HCT116 (cell line): ENCODE results near the gene TFIP11. TPM values are rescaled to one million over a fixed set of nuclear protein-coding genes. Genes with fewer than 3 reads are reported as not detected.

Experiments
- ATAC-seq: fragments of 200-7000 bp; cut with Tn5 transposase; 2 replicates; pipeline ENCODE4 v1.9.1; 2020; ENCODE audit warnings: mild to moderate bottlenecking, moderate library complexity
- BruUV-seq: library from RNA; stranded (reverse); fragments of 400-500 nt; replicated peaks from 2 replicates; lab custom pipeline; 2021; lab: Mats Ljungman, UMichigan
- CTCF ChIA-PET: fragments of 300-600 bp; sonication (Branson Sonifier 250); formaldehyde crosslinking; loops from one replicate; lab custom pipeline; 2021; ENCODE audit warnings: antibody characterized with exemption; lab: Charles Lee
- POLR2A ChIA-PET: fragments of 300-600, 350-600 bp; sonication (Branson Sonifier 250); formaldehyde crosslinking; loops from one replicate; lab custom pipeline; 2021; ENCODE audit warnings: antibody characterized with exemption; lab: Charles Lee
- RAD21 ChIA-PET, 2 experiments: fragments of 300-600 bp; sonication (Branson Sonifier 250); formaldehyde crosslinking; loops; one replicate each; lab custom pipeline; 2023; ENCODE audit warnings: low total read pairs in 2 of 2; ENCODE audit not compliant: uncharacterized antibody in 2 of 2, unreplicated experiment in 2 of 2, low non-redundant PET in 1 of 2; lab: Charles Lee
- DNase-seq: peaks from one replicate; pipeline ENCODE4 v3.0.0-alpha.2; 2010; ENCODE audit warnings: low read depth, low spot score
- H2AFZ ChIP-seq: fragments of 200-600 bp; shearing (Covaris generic), sonication (generic); 2 replicates; pipeline ENCODE4 v1.6.1; 2017; ENCODE audit warnings: low read depth, mixed run types, mixed read lengths, antibody characterized with exemption, low read length; ENCODE audit not compliant: poor library complexity, severe bottlenecking
- H3K27ac ChIP-seq: 2 replicates; pipeline ENCODE4 v1.5.1; 2012; ENCODE audit warnings: low read depth, low read length
- H3K27me3 ChIP-seq: fragments of 200-600 bp; sonication (generic); 2 replicates; pipeline ENCODE4 v1.6.1; 2016; ENCODE audit warnings: mixed run types, low read length, mixed read lengths; ENCODE audit not compliant: insufficient read depth
- H3K36me3 ChIP-seq, 2 experiments: fragments of 200-500 bp in 1 of 2; fragments of 200-600 bp in 1 of 2; sonication (Bioruptor generic) in 1 of 2; sonication (generic) in 1 of 2; 2 replicates each; pipeline versions ENCODE4 v1.5.1 to v1.6.1; 2014 to 2016; ENCODE audit warnings: low read length in 2 of 2, inconsistent platforms in 1 of 2, mixed read lengths in 1 of 2, mixed run types in 1 of 2; ENCODE audit not compliant: insufficient read depth in 2 of 2, control insufficient read depth in 1 of 2
- H3K4me1 ChIP-seq, 2 experiments: fragments of 200-600 bp in 1 of 2; sonication (generic) in 1 of 2; 2 replicates each; pipeline versions ENCODE4 v1.5.1 to v1.6.1; 2012 to 2017; ENCODE audit warnings: low read length in 2 of 2, inconsistent platforms in 1 of 2, mild to moderate bottlenecking in 1 of 2, mixed read lengths in 1 of 2, mixed run types in 1 of 2, moderate library complexity in 1 of 2; ENCODE audit not compliant: insufficient read depth in 2 of 2, control insufficient read depth in 1 of 2
- H3K4me2 ChIP-seq: fragments of 200-600 bp; sonication (generic); 2 replicates; pipeline ENCODE4 v1.6.1; 2017; ENCODE audit warnings: mixed run types, low read length, mixed read lengths
- H3K4me3 ChIP-seq, 2 experiments: fragments of 200-600 bp in 1 of 2; sonication (generic) in 1 of 2; replicated peaks in 1 of 2; 2 replicates each; pipeline ENCODE4 v1.5.1; 2011 to 2016; ENCODE audit warnings: low read length in 2 of 2, control low read depth in 1 of 2, low read depth in 1 of 2, mild to moderate bottlenecking in 1 of 2, mixed read lengths in 1 of 2, mixed run types in 1 of 2
- H3K79me2 ChIP-seq: fragments of 200-600 bp; sonication (generic); 2 replicates; pipeline ENCODE4 v1.6.1; 2017; ENCODE audit warnings: mild to moderate bottlenecking, mixed run types, low read length, moderate library complexity, mixed read lengths; ENCODE audit not compliant: insufficient read depth
- H3K9ac ChIP-seq: fragments of 200-600 bp; sonication (generic); 2 replicates; pipeline ENCODE4 v1.6.1; 2016; ENCODE audit warnings: low read length, mixed read lengths
- H3K9me2 ChIP-seq: fragments of 200-600 bp; sonication (generic), shearing (Covaris generic); 2 replicates; pipeline ENCODE4 v1.6.1; 2017; ENCODE audit warnings: mixed run types, mild to moderate bottlenecking, moderate library complexity; ENCODE audit not compliant: insufficient read depth
- H3K9me3 ChIP-seq, 2 experiments: fragments of 200-500 bp in 1 of 2; fragments of 200-600 bp in 1 of 2; sonication (Bioruptor generic) in 1 of 2; sonication (generic) in 1 of 2; 2 replicates each; pipeline ENCODE4 v1.6.1; 2014 to 2017; ENCODE audit warnings: low read length in 2 of 2, mixed read lengths in 2 of 2, inconsistent platforms in 1 of 2, low read depth in 1 of 2, mild to moderate bottlenecking in 1 of 2, mixed run types in 1 of 2, moderate library complexity in 1 of 2; ENCODE audit not compliant: control insufficient read depth in 1 of 2, insufficient read depth in 1 of 2
- H4K20me1 ChIP-seq: fragments of 200-600 bp; sonication (generic), shearing (Covaris generic); 2 replicates; pipeline ENCODE4 v1.6.1; 2017; ENCODE audit warnings: mixed run types, mild to moderate bottlenecking, moderate library complexity; ENCODE audit not compliant: insufficient read depth
- CBX3 ChIP-seq: IDR thresholded peaks from 2 replicates; pipeline ENCODE4 v1.6.1; 2012; ENCODE audit warnings: low read depth
- CEBPB ChIP-seq: IDR thresholded peaks from 2 replicates; pipeline ENCODE4 v1.6.1; 2012; ENCODE audit warnings: low read depth
- CTCF ChIP-seq, 3 experiments: fragments of 200-600 bp in 1 of 3; sonication (generic) in 1 of 3; IDR thresholded peaks in 2 of 3; conservative IDR thresholded peaks in 1 of 3; 2 replicates each; pipeline ENCODE4 v1.5.1; 2012 to 2017; ENCODE audit warnings: low read depth in 2 of 3, low read length in 2 of 3, antibody characterized with exemption in 1 of 3, borderline replicate concordance in 1 of 3, control low read depth in 1 of 3, mild to moderate bottlenecking in 1 of 3, mixed read lengths in 1 of 3, mixed run types in 1 of 3, moderate library complexity in 1 of 3; ENCODE audit not compliant: insufficient read depth in 1 of 3
- ELF1 ChIP-seq: IDR thresholded peaks from 2 replicates; pipeline ENCODE4 v1.6.1; 2012; ENCODE audit warnings: low read depth, borderline replicate concordance
- EZH2phosphoT487 ChIP-seq: fragments of 200-600 bp; IDR thresholded peaks from 2 replicates; pipeline ENCODE4 v1.6.1; 2018; ENCODE audit warnings: antibody characterized with exemption, borderline replicate concordance
- FOSL1 ChIP-seq: IDR thresholded peaks from 2 replicates; pipeline ENCODE4 v1.6.1; 2012; ENCODE audit warnings: low read depth
- JUND ChIP-seq: IDR thresholded peaks from 2 replicates; pipeline ENCODE4 v1.6.1; 2012
- MAX ChIP-seq: IDR thresholded peaks from 2 replicates; pipeline ENCODE4 v1.6.1; 2012
- POLR2A ChIP-seq: IDR thresholded peaks from 2 replicates; pipeline ENCODE4 v1.7.0; 2011; ENCODE audit warnings: borderline replicate concordance; ENCODE audit not compliant: insufficient read depth, insufficient read length; ENCODE audit errors: extremely low read depth
- POLR2AphosphoS5 ChIP-seq: IDR thresholded peaks from 2 replicates; pipeline ENCODE4 v1.6.1; 2011; ENCODE audit warnings: mild to moderate bottlenecking, low read depth, low read length, moderate library complexity
- RAD21 ChIP-seq: IDR thresholded peaks from 2 replicates; pipeline ENCODE4 v1.6.1; 2012; ENCODE audit warnings: low read depth, mild to moderate bottlenecking
- SIN3A ChIP-seq: IDR thresholded peaks from 2 replicates; pipeline ENCODE4 v1.6.1; 2012; ENCODE audit warnings: low read depth
- SP1 ChIP-seq: IDR thresholded peaks from 2 replicates; pipeline ENCODE4 v1.6.1; 2012; ENCODE audit warnings: low read depth
- SRF ChIP-seq: IDR thresholded peaks from 2 replicates; pipeline ENCODE4 v1.6.1; 2012; ENCODE audit warnings: low read depth
- TCF7L2 ChIP-seq: IDR thresholded peaks from 2 replicates; pipeline ENCODE4 v1.7.0; 2011; ENCODE audit warnings: borderline replicate concordance, inconsistent platforms; ENCODE audit not compliant: insufficient read depth, insufficient read length; ENCODE audit errors: extremely low read depth
- YY1 ChIP-seq: IDR thresholded peaks from 2 replicates; pipeline ENCODE4 v1.6.1; 2011; ENCODE audit warnings: low read length, low read depth, moderate library complexity, mild to moderate bottlenecking; ENCODE audit not compliant: insufficient replicate concordance; ENCODE audit errors: extremely low read depth
- ZFX ChIP-seq: fragments of 450-650 bp; IDR thresholded peaks from 2 replicates; pipeline ENCODE4 v1.6.1; 2017
- ZNF274 ChIP-seq: fragments of 200-500 bp; sonication (Bioruptor generic); IDR thresholded peaks from 2 replicates; pipeline ENCODE4 v1.6.1; 2014; ENCODE audit warnings: mild to moderate bottlenecking, low read depth, low read length, inconsistent platforms
- intact Hi-C: fragments of 100-400 bp; cut with micrococcal nuclease; formaldehyde crosslinking; loops from 2 replicates; pipeline ENCODE4 v1.10.0; 2022
- total RNA-seq: library from RNA; stranded (reverse); gene quantifications from one replicate; pipeline ENCODE4 v1.2.1, GENCODE V29; 2021; ENCODE audit not compliant: unreplicated experiment
- TF ChIP-seq, protein P1 (sequence below): IDR thresholded peaks from 2 replicates; pipeline ENCODE4 v1.6.1; 2012
- TF ChIP-seq, protein P2 (sequence below): IDR thresholded peaks from 2 replicates; pipeline ENCODE4 v1.6.1; 2011; ENCODE audit warnings: mild to moderate bottlenecking, low read length, moderate library complexity; ENCODE audit not compliant: insufficient replicate concordance; ENCODE audit errors: extremely low read depth

Gene TFIP11
- total RNA-seq, 1 experiment from 2014 or later, result 28.1 TPM

DNA sequence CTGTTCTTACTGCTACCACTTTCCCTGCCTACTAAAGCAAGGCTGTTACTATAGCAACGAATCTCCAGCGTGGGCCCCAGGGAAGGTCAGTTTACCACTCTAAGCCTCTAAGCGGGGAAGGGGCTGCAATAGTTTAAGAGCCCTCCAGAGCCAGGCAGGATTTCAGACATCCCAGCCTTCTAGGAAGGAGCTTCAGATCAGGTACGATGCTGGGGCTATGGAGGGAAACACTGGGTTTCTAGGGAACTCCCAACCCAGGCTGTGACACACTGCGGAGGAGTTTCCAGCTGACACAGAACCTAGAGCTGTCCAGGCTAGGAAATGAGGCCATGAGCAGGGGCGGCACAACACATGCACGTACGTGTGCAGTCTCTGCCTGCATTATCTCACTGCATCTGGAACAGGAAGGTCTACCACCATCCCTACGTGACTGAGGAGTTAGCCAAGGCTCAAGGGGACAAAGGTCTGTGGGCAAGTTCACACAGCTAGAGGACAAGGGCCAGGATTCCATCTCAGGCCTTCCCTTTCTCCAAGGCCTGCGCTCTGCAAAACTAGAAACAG is 49.1 kb downstream of the TFIP11 start:
- no peak overlapping the region for H3K9ac ChIP-seq
- no peak overlapping the region for H2AFZ ChIP-seq
- RAD21 ChIA-PET, result interaction anchor here in 1 of 2 experiments (0.7 kb wide), 1 partner anchor 206 kb away, joined by 3 read pairs; no protein-coding TSS in a partner anchor
- intact Hi-C loops, result no loop called here
- TF ChIP-seq FOSL1 (no peak), POLR2AphosphoS5 (no peak), MAX (no peak), SIN3A (no peak), YY1 (no peak), SP1 (no peak), SRF (no peak), CEBPB (no peak), CBX3 (no peak), EZH2phosphoT487 (no peak), CTCF (IDR thresholded peaks at IDR 0.05 in 2 of 3, conservative IDR thresholded peaks at IDR 0.05 in 1 of 3; ENCODE audit: borderline replicate concordance in 1 of 3, insufficient read depth in 1 of 3, low read depth in 2 of 3, low read length in 2 of 3) (no peak), JUND (no peak), RAD21 (no peak), ZNF274 (no peak), ZFX (no peak), POLR2A (no peak), TCF7L2 (no peak), ELF1 (no peak)
- TF ChIP-seq, protein P1, sequence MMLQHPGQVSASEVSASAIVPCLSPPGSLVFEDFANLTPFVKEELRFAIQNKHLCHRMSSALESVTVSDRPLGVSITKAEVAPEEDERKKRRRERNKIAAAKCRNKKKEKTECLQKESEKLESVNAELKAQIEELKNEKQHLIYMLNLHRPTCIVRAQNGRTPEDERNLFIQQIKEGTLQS, result no peak
- TF ChIP-seq, protein P2, sequence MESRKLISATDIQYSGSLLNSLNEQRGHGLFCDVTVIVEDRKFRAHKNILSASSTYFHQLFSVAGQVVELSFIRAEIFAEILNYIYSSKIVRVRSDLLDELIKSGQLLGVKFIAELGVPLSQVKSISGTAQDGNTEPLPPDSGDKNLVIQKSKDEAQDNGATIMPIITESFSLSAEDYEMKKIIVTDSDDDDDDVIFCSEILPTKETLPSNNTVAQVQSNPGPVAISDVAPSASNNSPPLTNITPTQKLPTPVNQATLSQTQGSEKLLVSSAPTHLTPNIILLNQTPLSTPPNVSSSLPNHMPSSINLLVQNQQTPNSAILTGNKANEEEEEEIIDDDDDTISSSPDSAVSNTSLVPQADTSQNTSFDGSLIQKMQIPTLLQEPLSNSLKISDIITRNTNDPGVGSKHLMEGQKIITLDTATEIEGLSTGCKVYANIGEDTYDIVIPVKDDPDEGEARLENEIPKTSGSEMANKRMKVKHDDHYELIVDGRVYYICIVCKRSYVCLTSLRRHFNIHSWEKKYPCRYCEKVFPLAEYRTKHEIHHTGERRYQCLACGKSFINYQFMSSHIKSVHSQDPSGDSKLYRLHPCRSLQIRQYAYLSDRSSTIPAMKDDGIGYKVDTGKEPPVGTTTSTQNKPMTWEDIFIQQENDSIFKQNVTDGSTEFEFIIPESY, result no peak
- no peaks in the 10 kb centered on the region for H3K9me3 ChIP-seq
- H3K4me2 ChIP-seq, result no peak overlapping the region
- peaks cover 0 to 7% of the 10 kb centered on the region in 2 experiments; a peak in 3 of 4 replicates for H3K4me1 ChIP-seq
- CTCF ChIA-PET, result interaction anchor here (0.6 to 3.9 kb wide), 3 partner anchors 68 to 99 kb away, joined by 3 to 35 read pairs (median 4); no protein-coding TSS in a partner anchor
- H3K36me3 ChIP-seq, result peaks cover 29 to 35% of the 10 kb centered on the region in 2 experiments; a peak in 3 of 4 replicates
- POLR2A ChIA-PET, result no interaction called here
- no TSS peak for BruUV-seq
- H3K27ac ChIP-seq, result no peak overlapping the region
- peaks cover 14% of the 10 kb centered on the region for H3K79me2 ChIP-seq
- no peaks in the 10 kb centered on the region for H3K27me3 ChIP-seq
- ATAC-seq (no peak), DNase-seq (no peak)
- H3K9me2 ChIP-seq, result no peaks in the 10 kb centered on the region
- H4K20me1 ChIP-seq, result peaks cover 4% of the 10 kb centered on the region; the same call in 1 of the 2 replicates
- H3K4me3 ChIP-seq, result no peak overlapping the region
